ENCODE data around the gene IST1.
"Not testable (repeated sequence)": the region's sequence is repeated elsewhere in the genome, so short reads cannot be mapped to it uniquely, and the experiment has no call there.

The IST1 gene

DNA sequence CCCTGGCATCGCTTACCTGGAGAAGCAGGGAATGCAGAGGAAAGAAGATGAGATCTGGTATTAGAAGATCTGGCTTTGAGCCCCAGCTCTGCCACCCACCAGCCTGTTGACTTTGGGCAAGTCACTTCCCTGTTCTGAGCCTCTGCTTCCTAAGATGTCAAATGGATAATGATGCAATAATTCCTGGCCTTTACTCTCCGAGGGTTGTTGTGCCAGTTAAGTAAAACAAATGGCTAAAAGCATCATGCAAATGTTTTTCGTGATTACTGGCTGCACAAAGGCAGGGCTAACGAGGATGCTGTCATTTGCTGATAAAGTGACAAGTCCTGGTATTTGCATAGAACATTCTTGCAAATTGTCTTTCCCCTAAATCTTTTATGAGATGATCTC, 10.1 kb upstream of the IST1 start:
- in situ Hi-C loops (cut with HindIII; ENCODE audit: low pct_unique_long_range_greater_than_20kb, low sequenced_read_pairs), result no loop called here
- peak in 1 of 2 experiments; percentile 38 for DNase-seq (ENCODE audit: low read depth in 1 of 2, low spot score in 1 of 2)
- no peak for TF ChIP-seq JUND (IDR thresholded peaks at IDR 0.05; ENCODE audit: low read depth)

DNA sequence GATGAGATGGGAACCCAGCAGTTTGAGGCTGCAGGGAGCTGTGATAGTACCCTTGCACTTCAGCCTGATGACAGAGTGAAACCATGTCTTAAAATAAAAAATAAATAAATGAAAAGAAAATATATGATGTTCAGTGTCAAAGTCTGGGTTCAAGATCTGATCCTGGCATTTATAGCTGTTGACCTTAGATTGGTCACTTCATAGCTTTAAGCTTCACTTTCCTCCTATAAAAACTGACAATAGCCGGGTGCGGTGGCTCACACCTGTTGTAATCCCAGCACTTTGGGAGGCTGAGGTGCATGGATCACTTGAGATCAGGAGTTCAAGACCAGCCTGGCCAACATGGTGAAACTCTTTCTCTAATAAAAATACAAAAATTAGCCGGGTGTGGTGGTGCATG, 6.2 kb upstream of the IST1 start:
- in situ Hi-C loops (cut with HindIII; ENCODE audit: low pct_unique_long_range_greater_than_20kb, low sequenced_read_pairs), result no loop called here

DNA sequence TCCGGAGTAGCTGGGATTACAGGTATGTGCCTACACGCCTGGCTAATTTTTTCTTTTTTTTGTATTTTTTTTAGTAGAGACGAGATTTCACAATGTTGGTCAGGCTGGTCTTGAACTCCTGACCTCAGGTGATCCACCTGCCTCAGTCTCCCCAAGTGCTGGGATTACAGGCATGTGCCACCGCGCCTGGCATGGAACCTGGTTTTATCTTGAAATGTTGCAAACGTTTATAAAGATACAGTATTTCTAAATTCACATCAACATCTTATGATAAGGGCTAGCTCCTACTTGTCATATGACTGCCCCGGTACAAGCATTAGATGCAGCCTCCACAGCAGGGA, 1.5 kb upstream of the IST1 start:
- TF ChIP-seq JUND (IDR thresholded peaks at IDR 0.05; ENCODE audit: low read depth), result no peak
- in situ Hi-C loops (cut with HindIII; ENCODE audit: low pct_unique_long_range_greater_than_20kb, low sequenced_read_pairs), result no loop called here
- DNase-seq (ENCODE audit: low read depth in 1 of 2, low spot score in 1 of 2), result no peak

More for the DNA sequence above, 6.2 kb upstream of the IST1 start:
- DNase-seq (ENCODE audit: low read depth in 1 of 2, low spot score in 1 of 2), result no peak
- TF ChIP-seq JUND (IDR thresholded peaks at IDR 0.05; ENCODE audit: low read depth), result no peak

GRCh38 chr16:71894229-71894920, 956 bp upstream of the IST1 start:
- DNase-seq (ENCODE audit: low read depth in 1 of 2, low spot score in 1 of 2), result peak in 1 of 2 experiments; percentile 71
- no peak for TF ChIP-seq JUND (IDR thresholded peaks at IDR 0.05; ENCODE audit: low read depth)
- in situ Hi-C loops (cut with HindIII; ENCODE audit: low pct_unique_long_range_greater_than_20kb, low sequenced_read_pairs), result no loop called here

GRCh38 chr16:71895679-71896365, 491 bp downstream of the IST1 start:
- DNase-seq (ENCODE audit: low read depth in 1 of 2, low spot score in 1 of 2), result peak; percentile 33 to 50
- in situ Hi-C loops (cut with HindIII; ENCODE audit: low pct_unique_long_range_greater_than_20kb, low sequenced_read_pairs), result no loop called here
- TF ChIP-seq JUND (IDR thresholded peaks at IDR 0.05; ENCODE audit: low read depth), result no peak

GRCh38 chr16:71896764-71897368, 1.5 kb downstream of the IST1 start:
- no peak for DNase-seq (ENCODE audit: low read depth in 1 of 2, low spot score in 1 of 2)
- in situ Hi-C loops (cut with HindIII; ENCODE audit: low pct_unique_long_range_greater_than_20kb, low sequenced_read_pairs), result no loop called here

GRCh38 chr16:71899171-71899570, 3.8 kb downstream of the IST1 start:
- in situ Hi-C loops (cut with HindIII; ENCODE audit: low pct_unique_long_range_greater_than_20kb, low sequenced_read_pairs), result no loop called here

More at GRCh38 chr16:71896764-71897368, 1.5 kb downstream of the IST1 start:
- no peak for TF ChIP-seq JUND (IDR thresholded peaks at IDR 0.05; ENCODE audit: low read depth)

DNA sequence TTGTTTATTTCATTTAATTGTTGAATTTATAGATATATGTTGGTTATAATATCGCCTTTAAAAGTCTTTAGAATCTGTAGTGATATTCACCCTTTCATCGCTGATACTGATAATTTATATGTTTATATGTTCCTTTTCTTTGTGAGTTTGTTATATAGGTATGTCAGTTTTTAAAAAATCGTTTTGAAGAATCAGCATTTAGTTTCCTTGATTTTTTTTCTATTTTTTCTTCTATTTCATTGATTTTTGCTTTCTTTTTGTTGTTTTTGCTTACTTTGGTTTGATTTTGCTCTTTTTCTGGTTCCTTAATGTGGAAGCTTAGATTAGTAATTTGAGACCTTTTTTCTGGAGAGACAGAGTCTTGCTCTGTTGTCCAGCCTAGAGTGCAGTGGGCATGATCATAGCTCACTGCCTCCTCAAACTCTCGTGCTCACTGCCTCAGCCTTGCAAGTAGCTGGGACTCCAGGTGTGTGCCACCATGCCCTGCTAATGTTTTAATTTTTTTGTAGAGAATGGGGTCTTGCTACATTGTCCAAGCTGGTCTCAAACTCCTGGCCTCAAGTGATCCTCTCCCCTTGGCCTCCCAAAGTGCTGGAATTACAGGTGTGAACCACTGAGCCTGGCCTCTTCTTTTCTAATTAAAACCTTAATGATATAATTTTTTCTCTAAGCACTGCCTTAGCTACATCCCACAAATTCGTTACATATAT, 7.5 kb downstream of the IST1 start:
- DNase-seq (ENCODE audit: low read depth in 1 of 2, low spot score in 1 of 2), result no peak
- in situ Hi-C loops (cut with HindIII; ENCODE audit: low pct_unique_long_range_greater_than_20kb, low sequenced_read_pairs), result no loop called here
- TF ChIP-seq JUND (IDR thresholded peaks at IDR 0.05; ENCODE audit: low read depth), result no peak

More at GRCh38 chr16:71899171-71899570, 3.8 kb downstream of the IST1 start:
- no peak for DNase-seq (ENCODE audit: low read depth in 1 of 2, low spot score in 1 of 2)
- no peak for TF ChIP-seq JUND (IDR thresholded peaks at IDR 0.05; ENCODE audit: low read depth)

GRCh38 chr16:71903608-71904007, 8.3 kb downstream of the IST1 start:
- in situ Hi-C loops (cut with HindIII; ENCODE audit: low pct_unique_long_range_greater_than_20kb, low sequenced_read_pairs), result no loop called here

GRCh38 chr16:71904239-71904638, 8.9 kb downstream of the IST1 start:
- DNase-seq (ENCODE audit: low read depth in 1 of 2, low spot score in 1 of 2), result no peak
- in situ Hi-C loops (cut with HindIII; ENCODE audit: low pct_unique_long_range_greater_than_20kb, low sequenced_read_pairs), result no loop called here
- TF ChIP-seq JUND (IDR thresholded peaks at IDR 0.05; ENCODE audit: low read depth), result no peak

More at GRCh38 chr16:71903608-71904007, 8.3 kb downstream of the IST1 start:
- no peak for TF ChIP-seq JUND (IDR thresholded peaks at IDR 0.05; ENCODE audit: low read depth)
- no peak for DNase-seq (ENCODE audit: low read depth in 1 of 2, low spot score in 1 of 2)

GRCh38 chr16:71905765-71906164, 10.4 kb downstream of the IST1 start:
- DNase-seq (ENCODE audit: low read depth in 1 of 2, low spot score in 1 of 2); in situ Hi-C loops (cut with HindIII; ENCODE audit: low pct_unique_long_range_greater_than_20kb, low sequenced_read_pairs): not testable (repeated sequence)

GRCh38 chr16:71911121-71911520, 15.8 kb downstream of the IST1 start:
- DNase-seq (ENCODE audit: low read depth in 1 of 2, low spot score in 1 of 2), result no peak
- in situ Hi-C loops (cut with HindIII; ENCODE audit: low pct_unique_long_range_greater_than_20kb, low sequenced_read_pairs), result no loop called here
- no peak for TF ChIP-seq JUND (IDR thresholded peaks at IDR 0.05; ENCODE audit: low read depth)
